HepG2 (cell line): ENCODE measurements around the gene PID1. TPM values are rescaled to one million over a fixed set of nuclear protein-coding genes. Genes with fewer than 3 reads are reported as not detected.

Experiments used
- ATAC-seq: fragments of 200-7000 bp; cut with Tn5 transposase; 3 replicates; pipeline ENCODE4 v1.9.1; 2020; ENCODE audit warnings: mild to moderate bottlenecking, moderate library complexity
- BruUV-seq: library from RNA; stranded (reverse); fragments of 400-500 nt; replicated peaks from 2 replicates; lab custom pipeline; 2021; lab: Mats Ljungman, UMichigan
- CTCF ChIA-PET: fragments of 300-600 bp; formaldehyde crosslinking; extraction: SDS; loops from one replicate; lab custom pipeline; 2021; ENCODE audit warnings: low total read pairs, inconsistent platforms, low intra/inter-chr PET ratio; lab: Yijun Ruan, JAX
- POLR2A ChIA-PET: fragments of 350-600 bp; sonication (Branson Sonifier 250); formaldehyde crosslinking; loops from one replicate; lab custom pipeline; 2020; ENCODE audit warnings: antibody characterized with exemption, inconsistent platforms; lab: Yijun Ruan, JAX
- DNase-seq: peaks from one replicate; pipeline ENCODE4 v3.0.0-alpha.2; 2015; ENCODE audit warnings: low spot score
- FAIRE-seq: peaks from 3 replicates; lab custom pipeline; 2011; peaks lifted over from hg19 to GRCh38; lab: Jason Lieb, UNC
- H2AFZ ChIP-seq: one replicate; pipeline ENCODE4 v1.6.1; 2011; ENCODE audit warnings: low read length, inconsistent platforms
- H3K27ac ChIP-seq: fragments of 300-600 bp; 3 replicates; pipeline ENCODE4 v1.8.0; 2011; ENCODE audit warnings: mixed run types, mild to moderate bottlenecking, mixed read lengths, low read length, inconsistent platforms; ENCODE audit not compliant: insufficient read depth; ENCODE audit errors: extremely low read length
- H3K27me3 ChIP-seq, 2 experiments: fragments of 200-600 bp in 1 of 2; 2 replicates in 1 of 2; 3 replicates in 1 of 2; pipeline versions ENCODE4 v1.6.0 to v1.8.0; 2011; ENCODE audit warnings: low read length in 2 of 2, mild to moderate bottlenecking in 2 of 2, moderate library complexity in 2 of 2, inconsistent platforms in 1 of 2; ENCODE audit not compliant: insufficient read depth in 2 of 2, control insufficient read depth in 1 of 2
- H3K36me3 ChIP-seq, 2 experiments: fragments of 200-600 bp in 1 of 2; replicated peaks in 1 of 2; 2 replicates in 1 of 2; 3 replicates in 1 of 2; pipeline versions ENCODE4 v1.5.1 to v1.8.0; 2011; ENCODE audit warnings: low read length in 2 of 2, inconsistent platforms in 1 of 2; ENCODE audit not compliant: insufficient read depth in 2 of 2, control insufficient read depth in 1 of 2
- H3K4me1 ChIP-seq: 2 replicates; pipeline ENCODE4 v1.5.1; 2012; ENCODE audit warnings: low read length, inconsistent platforms; ENCODE audit not compliant: insufficient read depth
- H3K4me2 ChIP-seq: 2 replicates; pipeline ENCODE4 v1.6.0; 2011; ENCODE audit warnings: low read depth, low read length, inconsistent platforms
- H3K4me3 ChIP-seq, 3 experiments: fragments of 200-600 bp in 1 of 3; sonication (generic), shearing (Covaris generic) in 1 of 3; replicated peaks in 1 of 3; 2 replicates each; pipeline ENCODE4 v1.5.1; 2011 to 2016; ENCODE audit warnings: low read length in 3 of 3, inconsistent platforms in 2 of 3, low read depth in 2 of 3, mild to moderate bottlenecking in 2 of 3, control low read depth in 1 of 3, mixed read lengths in 1 of 3; ENCODE audit not compliant: insufficient read depth in 1 of 3
- H3K79me2 ChIP-seq: one replicate; pipeline ENCODE4 v1.6.1; 2011; ENCODE audit warnings: low read length, inconsistent platforms; ENCODE audit not compliant: insufficient read depth
- H3K9ac ChIP-seq: 2 replicates; pipeline ENCODE4 v1.6.0; 2011; ENCODE audit warnings: mild to moderate bottlenecking, low read depth, low read length, inconsistent platforms; ENCODE audit not compliant: insufficient read depth
- H3K9me3 ChIP-seq: 2 replicates; pipeline ENCODE4 v1.5.1; 2012; ENCODE audit warnings: mild to moderate bottlenecking, low read length
- H4K20me1 ChIP-seq: 2 replicates; pipeline ENCODE4 v1.6.0; 2011; ENCODE audit warnings: inconsistent platforms, mild to moderate bottlenecking, low read length, moderate library complexity; ENCODE audit not compliant: insufficient read depth
- KDM4B ChIP-seq: sonication (generic); formaldehyde crosslinking; IDR thresholded peaks from 2 replicates; pipeline ENCODE4 v1.4.0; 2020; ENCODE audit warnings: missing genetic modification reagents
- MIER2 ChIP-seq: IDR thresholded peaks from 2 replicates; pipeline ENCODE4 v1.6.1; 2016; ENCODE audit warnings: missing biosample characterization, missing genetic modification reagents
- MTA1 ChIP-seq: sonication (generic); formaldehyde crosslinking; IDR thresholded peaks from 2 replicates; pipeline ENCODE4 v1.4.0; 2020; ENCODE audit warnings: missing genetic modification reagents, mild to moderate bottlenecking, borderline replicate concordance
- TBX2 ChIP-seq: sonication (generic); formaldehyde crosslinking; IDR thresholded peaks from 2 replicates; pipeline ENCODE4 v1.5.0; 2020; ENCODE audit warnings: missing genetic modification reagents, mild to moderate bottlenecking, borderline replicate concordance
- ZBTB7A ChIP-seq: sonication (generic); formaldehyde crosslinking; IDR thresholded peaks from 2 replicates; pipeline ENCODE4 v1.8.0; 2022; ENCODE audit warnings: mild to moderate bottlenecking, missing genetic modification reagents
- ZC3H13 ChIP-seq: sonication (generic); formaldehyde crosslinking; IDR thresholded peaks from 2 replicates; pipeline ENCODE4 v1.8.1; 2023; ENCODE audit warnings: mild to moderate bottlenecking, missing genetic modification reagents, moderate library complexity
- ZFAT ChIP-seq: sonication (generic); formaldehyde crosslinking; conservative IDR thresholded peaks from 2 replicates; pipeline ENCODE4 v1.8.1; 2023; ENCODE audit warnings: missing genetic modification reagents, inconsistent platforms
- ZKSCAN1 ChIP-seq: fragments of 150-350 bp; IDR thresholded peaks from 2 replicates; pipeline ENCODE4 v1.6.1; 2014; ENCODE audit warnings: low read length
- ZNF180 ChIP-seq: sonication (generic); formaldehyde crosslinking; IDR thresholded peaks from 2 replicates; pipeline ENCODE4 v1.4.0; 2020; ENCODE audit warnings: low read depth, missing genetic modification reagents, borderline replicate concordance
- ZNF563 ChIP-seq: sonication (generic); formaldehyde crosslinking; IDR thresholded peaks from 2 replicates; pipeline ENCODE4 v1.8.0; 2022; ENCODE audit warnings: mild to moderate bottlenecking, moderate library complexity, missing genetic modification reagents
- ZSCAN29 ChIP-seq: sonication (generic); formaldehyde crosslinking; conservative IDR thresholded peaks from 2 replicates; pipeline ENCODE4 v1.4.0; 2020; ENCODE audit warnings: mild to moderate bottlenecking, missing genetic modification reagents
- WGBS: methylation state at CpG from one replicate; pipeline ENCODE4 v1.1.6; 2017; ENCODE audit warnings: low lambda C conversion rate; 5-methylcytosine and 5-hydroxymethylcytosine counted together
- in situ Hi-C: cut with HindIII; loops from 2 replicates; pipeline ENCODE4 v1.10.0; 2017; ENCODE audit warnings: low pct_unique_long_range_greater_than_20kb; ENCODE audit not compliant: extremely low pct_ligation_motif_present
- intact Hi-C: fragments of 100-400 bp; cut with micrococcal nuclease; formaldehyde crosslinking; loops from one replicate; pipeline ENCODE4 v1.10.0; 2022; ENCODE audit not compliant: unreplicated experiment
- polyA plus RNA-seq, 8 experiments: library from polyadenylated mRNA; depleted of rRNA in 3 of 8; stranded (reverse) in 7 of 8; unstranded in 1 of 8; fragments of >200 nt; fragmentation: Illumina TruSeq in 4 of 8; extraction: Trizol in 4 of 8; gene quantifications; 2 replicates each; pipeline versions ENCODE4 v1.2.1 to v1.2.3, GENCODE V29; 2011 to 2016; ENCODE audit warnings: low read depth in 4 of 8, missing spikeins in 1 of 8, mixed read lengths in 1 of 8; ENCODE audit not compliant: insufficient read depth in 1 of 8
- total RNA-seq, 5 experiments: library from RNA; depleted of rRNA; stranded (reverse); fragments of >200 nt; fragmentation: Illumina TruSeq; extraction: Trizol; gene quantifications; 2 replicates each; pipeline ENCODE4 v1.2.3, GENCODE V29; 2016; ENCODE audit warnings: low read depth in 1 of 5
- TF ChIP-seq, protein P1 (sequence below): sonication (generic); formaldehyde crosslinking; IDR thresholded peaks from 2 replicates; pipeline ENCODE4 v1.8.0; 2022; ENCODE audit warnings: missing genetic modification reagents, mild to moderate bottlenecking, inconsistent platforms, borderline replicate concordance
- TF ChIP-seq, protein P2 (sequence below): sonication (generic); formaldehyde crosslinking; IDR thresholded peaks from 2 replicates; pipeline ENCODE4 v1.8.0; 2022; ENCODE audit warnings: mild to moderate bottlenecking, missing genetic modification reagents, moderate library complexity
- TF ChIP-seq, protein P3 (sequence below): sonication (generic); formaldehyde crosslinking; IDR thresholded peaks from 2 replicates; pipeline ENCODE4 v1.9.0; 2021; ENCODE audit warnings: missing genetic modification reagents, borderline replicate concordance

PID1 gene
- total and polyA plus RNA-seq, 2 of the 13 experiments (the other 11 are each of a cell fraction or from before 2014, with no cell fraction given), result 0.15 to 0.18 TPM

DNA sequence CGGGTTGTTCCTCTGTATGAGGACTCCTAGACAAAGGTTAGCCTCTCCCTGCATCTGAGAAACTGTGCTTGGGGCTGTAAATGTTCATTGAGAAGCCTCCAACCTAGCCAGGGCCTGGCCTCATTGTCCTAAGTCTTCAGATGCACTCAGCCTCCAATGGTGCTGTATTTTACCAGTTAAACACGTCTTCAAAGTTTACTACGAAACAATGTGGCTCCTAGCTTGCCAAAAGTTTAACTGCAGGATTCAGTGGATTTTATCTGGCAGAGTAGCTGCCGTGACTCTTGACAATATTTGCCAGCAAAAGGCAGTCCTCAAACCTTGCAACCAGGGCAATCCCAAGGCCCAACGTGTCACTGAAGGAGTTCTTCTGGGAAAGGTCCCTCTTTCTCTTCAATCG lies 1.1 kb downstream of the PID1 start:
- in situ Hi-C loops, result no loop called here
- ChIA-PET CTCF (no interaction called here), POLR2A (no interaction called here)
- BruUV-seq, result no TSS peak
- no peak overlapping the region for H2AFZ ChIP-seq
- WGBS, result 18% methylated on average over 6 of the region's 6 CpGs
- no peaks in the 10 kb centered on the region for H4K20me1 ChIP-seq
- no peaks in the 10 kb centered on the region for H3K36me3 ChIP-seq
- H3K4me2 ChIP-seq, result no peak overlapping the region
- H3K27me3 ChIP-seq, result peaks cover 0 to 26% of the 10 kb centered on the region in 2 experiments; a peak in 2 of 5 replicates
- H3K4me3 ChIP-seq, result no peak overlapping the region
- peaks cover 4% of the 10 kb centered on the region; the same call in 1 of the 2 replicates for H3K9me3 ChIP-seq
- no peak overlapping the region for H3K27ac ChIP-seq
- H3K4me1 ChIP-seq, result no peaks in the 10 kb centered on the region
- no peak for DNase-seq
- FAIRE-seq, result no peak
- TF ChIP-seq ZBTB7A (CRISPR knock-in tag) (no peak), MTA1 (CRISPR knock-in tag) (no peak), KDM4B (CRISPR knock-in tag) (no peak), ZNF180 (CRISPR knock-in tag) (no peak), ZC3H13 (CRISPR knock-in tag) (no peak)
- TF ChIP-seq, protein P1, sequence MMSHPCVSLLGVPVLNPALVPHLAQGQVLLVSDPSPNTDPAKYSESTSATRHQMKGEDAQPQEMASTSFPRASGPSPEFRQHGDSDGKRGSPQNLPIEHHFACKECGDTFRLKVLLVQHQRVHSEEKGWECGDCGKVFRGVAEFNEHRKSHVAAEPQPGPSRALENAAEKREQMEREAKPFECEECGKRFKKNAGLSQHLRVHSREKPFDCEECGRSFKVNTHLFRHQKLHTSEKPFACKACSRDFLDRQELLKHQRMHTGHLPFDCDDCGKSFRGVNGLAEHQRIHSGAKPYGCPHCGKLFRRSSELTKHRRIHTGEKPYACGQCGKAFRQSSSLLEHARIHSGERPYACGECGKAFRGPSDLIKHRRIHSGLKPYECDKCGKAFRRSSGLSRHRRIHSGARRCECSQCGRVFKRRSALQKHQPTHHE (CRISPR knock-in tag), result no peak
- ATAC-seq, result no peak
- H3K79me2 ChIP-seq, result no peaks in the 10 kb centered on the region
- no peak overlapping the region for H3K9ac ChIP-seq
- intact Hi-C loops, result no loop called here

DNA sequence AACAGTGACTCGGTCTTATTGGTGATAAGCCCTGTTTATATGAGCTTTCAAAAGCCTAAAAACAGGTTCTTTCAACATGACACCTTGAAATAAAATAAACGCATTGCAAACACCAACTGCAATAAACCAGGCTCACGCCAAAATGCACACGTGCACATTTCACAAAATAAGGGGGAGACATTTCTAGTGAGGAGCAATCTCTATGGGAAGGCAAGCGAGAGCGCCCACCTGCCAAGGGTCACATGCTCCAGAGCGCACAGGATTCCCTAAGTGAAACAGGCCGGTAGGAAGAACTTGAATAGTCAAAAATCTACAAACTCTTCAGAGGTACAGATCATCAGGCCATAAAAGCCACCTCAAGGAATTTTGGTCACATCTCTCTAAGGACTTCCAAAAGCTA lies 1.9 kb downstream of the PID1 start:
- DNase-seq (no peak), ATAC-seq (no peak), FAIRE-seq (no peak)
- CTCF ChIA-PET, result no interaction called here
- H3K4me3 ChIP-seq, result no peak overlapping the region
- no peaks in the 10 kb centered on the region for H3K4me1 ChIP-seq
- no peaks in the 10 kb centered on the region for H3K79me2 ChIP-seq
- no TSS peak for BruUV-seq
- in situ Hi-C loops, result no loop called here
- POLR2A ChIA-PET, result no interaction called here
- no peak overlapping the region for H3K4me2 ChIP-seq
- H3K9ac ChIP-seq, result no peak overlapping the region
- no peak overlapping the region for H2AFZ ChIP-seq
- no peak overlapping the region for H3K27ac ChIP-seq
- H3K36me3 ChIP-seq, result no peaks in the 10 kb centered on the region
- peaks cover 0 to 26% of the 10 kb centered on the region in 2 experiments; a peak in 2 of 5 replicates for H3K27me3 ChIP-seq
- H4K20me1 ChIP-seq, result no peaks in the 10 kb centered on the region
- H3K9me3 ChIP-seq, result peaks cover 11% of the 10 kb centered on the region
- 59% methylated on average over 8 of the region's 8 CpGs for WGBS
- intact Hi-C loops, result no loop called here
- TF ChIP-seq ZKSCAN1 (no peak), ZFAT (CRISPR knock-in tag) (no peak), ZNF563 (CRISPR knock-in tag) (no peak), ZSCAN29 (CRISPR knock-in tag) (no peak), MIER2 (CRISPR knock-in tag) (no peak), TBX2 (CRISPR knock-in tag) (no peak)
- TF ChIP-seq, protein P2, sequence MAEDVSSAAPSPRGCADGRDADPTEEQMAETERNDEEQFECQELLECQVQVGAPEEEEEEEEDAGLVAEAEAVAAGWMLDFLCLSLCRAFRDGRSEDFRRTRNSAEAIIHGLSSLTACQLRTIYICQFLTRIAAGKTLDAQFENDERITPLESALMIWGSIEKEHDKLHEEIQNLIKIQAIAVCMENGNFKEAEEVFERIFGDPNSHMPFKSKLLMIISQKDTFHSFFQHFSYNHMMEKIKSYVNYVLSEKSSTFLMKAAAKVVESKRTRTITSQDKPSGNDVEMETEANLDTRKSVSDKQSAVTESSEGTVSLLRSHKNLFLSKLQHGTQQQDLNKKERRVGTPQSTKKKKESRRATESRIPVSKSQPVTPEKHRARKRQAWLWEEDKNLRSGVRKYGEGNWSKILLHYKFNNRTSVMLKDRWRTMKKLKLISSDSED (CRISPR knock-in tag), result no peak
- TF ChIP-seq, protein P3, sequence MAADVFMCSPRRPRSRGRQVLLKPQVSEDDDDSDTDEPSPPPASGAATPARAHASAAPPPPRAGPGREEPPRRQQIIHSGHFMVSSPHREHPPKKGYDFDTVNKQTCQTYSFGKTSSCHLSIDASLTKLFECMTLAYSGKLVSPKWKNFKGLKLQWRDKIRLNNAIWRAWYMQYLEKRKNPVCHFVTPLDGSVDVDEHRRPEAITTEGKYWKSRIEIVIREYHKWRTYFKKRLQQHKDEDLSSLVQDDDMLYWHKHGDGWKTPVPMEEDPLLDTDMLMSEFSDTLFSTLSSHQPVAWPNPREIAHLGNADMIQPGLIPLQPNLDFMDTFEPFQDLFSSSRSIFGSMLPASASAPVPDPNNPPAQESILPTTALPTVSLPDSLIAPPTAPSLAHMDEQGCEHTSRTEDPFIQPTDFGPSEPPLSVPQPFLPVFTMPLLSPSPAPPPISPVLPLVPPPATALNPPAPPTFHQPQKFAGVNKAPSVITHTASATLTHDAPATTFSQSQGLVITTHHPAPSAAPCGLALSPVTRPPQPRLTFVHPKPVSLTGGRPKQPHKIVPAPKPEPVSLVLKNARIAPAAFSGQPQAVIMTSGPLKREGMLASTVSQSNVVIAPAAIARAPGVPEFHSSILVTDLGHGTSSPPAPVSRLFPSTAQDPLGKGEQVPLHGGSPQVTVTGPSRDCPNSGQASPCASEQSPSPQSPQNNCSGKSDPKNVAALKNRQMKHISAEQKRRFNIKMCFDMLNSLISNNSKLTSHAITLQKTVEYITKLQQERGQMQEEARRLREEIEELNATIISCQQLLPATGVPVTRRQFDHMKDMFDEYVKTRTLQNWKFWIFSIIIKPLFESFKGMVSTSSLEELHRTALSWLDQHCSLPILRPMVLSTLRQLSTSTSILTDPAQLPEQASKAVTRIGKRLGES (CRISPR knock-in tag), result no peak
